Liver (tissue), 9 donors: ENCODE measurements around the gene IGFL3. TPM values are rescaled to one million over a fixed set of nuclear protein-coding genes. Genes with fewer than 3 reads are reported as not detected.

Experiments used
- DNase-seq: peaks from one replicate; pipeline ENCODE4 v3.0.0-alpha.2; 2017; ENCODE audit warnings: low spot score
- H3K27ac ChIP-seq, 2 donors: one replicate each; pipeline ENCODE4 v1.7.0; 2013; ENCODE audit warnings: inconsistent platforms in 2 of 2, low read length in 2 of 2, control low read depth in 1 of 2, low read depth in 1 of 2, mild to moderate bottlenecking in 1 of 2
- H3K27me3 ChIP-seq, 4 donors: one replicate each; pipeline versions ENCODE4 v1.6.1 to v1.7.0; 2013; ENCODE audit warnings: low read length in 3 of 4, inconsistent platforms in 1 of 4, mild to moderate bottlenecking in 1 of 4, moderate library complexity in 1 of 4; ENCODE audit not compliant: control insufficient read depth in 4 of 4, insufficient read depth in 4 of 4
- H3K36me3 ChIP-seq, 4 donors: one replicate each; pipeline versions ENCODE4 v1.6.1 to v1.7.0; 2013; ENCODE audit warnings: low read length in 3 of 4, mild to moderate bottlenecking in 3 of 4, low read depth in 1 of 4, moderate library complexity in 1 of 4; ENCODE audit not compliant: control insufficient read depth in 4 of 4, insufficient read depth in 3 of 4
- H3K4me1 ChIP-seq, 4 donors: one replicate each; pipeline versions ENCODE4 v1.6.1 to v1.7.0; 2013; ENCODE audit warnings: low read length in 3 of 4, mild to moderate bottlenecking in 3 of 4, moderate library complexity in 1 of 4; ENCODE audit not compliant: control insufficient read depth in 4 of 4, insufficient read depth in 4 of 4
- H3K4me3 ChIP-seq, 3 donors: one replicate each; pipeline versions ENCODE4 v1.6.1 to v1.7.0; 2013; ENCODE audit warnings: low read length in 3 of 3, control low read depth in 1 of 3, low read depth in 1 of 3, mild to moderate bottlenecking in 1 of 3
- H3K9ac ChIP-seq, 2 donors: one replicate each; pipeline ENCODE4 v1.7.0; 2013; ENCODE audit warnings: low read length in 2 of 2, mild to moderate bottlenecking in 2 of 2, moderate library complexity in 2 of 2, control low read depth in 1 of 2, low read depth in 1 of 2
- H3K9me3 ChIP-seq, 4 donors: one replicate each; pipeline versions ENCODE4 v1.6.1 to v1.7.0; 2013; ENCODE audit warnings: low read length in 3 of 4; ENCODE audit not compliant: control insufficient read depth in 4 of 4
- ATF3 ChIP-seq: IDR thresholded peaks from 2 replicates; pipeline ENCODE4 v1.6.1; 2016; ENCODE audit warnings: antibody characterized with exemption
- CTCF ChIP-seq: fragments of 150-350 bp; IDR thresholded peaks from 2 replicates; pipeline ENCODE4 v1.5.1; 2017; ENCODE audit warnings: improper control_type of control experiment, low read depth, low read length; ENCODE audit not compliant: missing input control
- FOXA1 ChIP-seq: IDR thresholded peaks from 2 replicates; pipeline ENCODE4 v1.6.1; 2016; ENCODE audit warnings: antibody characterized with exemption
- GABPA ChIP-seq, 2 donors: IDR thresholded peaks in 1 of 2; conservative IDR thresholded peaks in 1 of 2; 2 replicates each; pipeline ENCODE4 v1.6.1; 2016; ENCODE audit warnings: antibody characterized with exemption in 2 of 2, mild to moderate bottlenecking in 1 of 2, moderate library complexity in 1 of 2
- HNF4A ChIP-seq, 2 donors: conservative IDR thresholded peaks; 2 replicates each; pipeline ENCODE4 v1.6.1; 2016; ENCODE audit warnings: antibody characterized with exemption in 2 of 2, mild to moderate bottlenecking in 2 of 2
- HNF4G ChIP-seq: IDR thresholded peaks from 2 replicates; pipeline ENCODE4 v1.6.1; 2016; ENCODE audit warnings: antibody characterized with exemption
- JUND ChIP-seq, 2 donors: IDR thresholded peaks; 2 replicates each; pipeline ENCODE4 v1.6.1; 2016; ENCODE audit warnings: antibody characterized with exemption in 2 of 2
- MAX ChIP-seq: IDR thresholded peaks from 2 replicates; pipeline ENCODE4 v1.6.1; 2016; ENCODE audit warnings: antibody characterized with exemption
- NR2F2 ChIP-seq: IDR thresholded peaks from 2 replicates; pipeline ENCODE4 v1.6.1; 2016; ENCODE audit warnings: antibody characterized with exemption
- RAD21 ChIP-seq, 2 donors: IDR thresholded peaks; 2 replicates each; pipeline ENCODE4 v1.6.1; 2016; ENCODE audit warnings: antibody characterized with exemption in 2 of 2, mild to moderate bottlenecking in 2 of 2
- REST ChIP-seq: IDR thresholded peaks from 2 replicates; pipeline ENCODE4 v1.6.1; 2016; ENCODE audit warnings: antibody characterized with exemption, mild to moderate bottlenecking
- RXRA ChIP-seq, 2 donors: IDR thresholded peaks; 2 replicates each; pipeline ENCODE4 v1.6.1; 2017 to 2018; ENCODE audit warnings: antibody characterized with exemption in 2 of 2, mild to moderate bottlenecking in 1 of 2
- SP1 ChIP-seq: IDR thresholded peaks from 2 replicates; pipeline ENCODE4 v1.6.1; 2018; ENCODE audit warnings: antibody characterized with exemption, mild to moderate bottlenecking
- TAF1 ChIP-seq: conservative IDR thresholded peaks from 2 replicates; pipeline ENCODE4 v1.6.1; 2016; ENCODE audit warnings: antibody characterized with exemption, mild to moderate bottlenecking
- YY1 ChIP-seq: IDR thresholded peaks from 2 replicates; pipeline ENCODE4 v1.6.1; 2016; ENCODE audit warnings: antibody characterized with exemption, mild to moderate bottlenecking
- ZBTB33 ChIP-seq: IDR thresholded peaks from 2 replicates; pipeline ENCODE4 v1.6.1; 2016; ENCODE audit warnings: antibody characterized with exemption
- WGBS: extraction: QIAGEN DNeasy Blood & Tissue Kit; methylation state at CpG from one replicate; pipeline ENCODE4 v1.1.7; 2013; 5-methylcytosine and 5-hydroxymethylcytosine counted together
- polyA plus RNA-seq, 2 donors: library from polyadenylated mRNA; stranded (reverse) in 1 of 2; unstranded in 1 of 2; fragments of 200-250 nt in 1 of 2; fragments of >200 nt in 1 of 2; fragmentation: Nextera tagmentation in 1 of 2; extraction: Ambion mirVana in 1 of 2; gene quantifications; one replicate each; pipeline versions ENCODE4 v1.2.1 to v1.2.3, GENCODE V29; 2013 to 2015
- total RNA-seq, 2 donors: library from RNA; depleted of rRNA; stranded (reverse); fragments of >200 nt; gene quantifications; one replicate each; pipeline ENCODE4 v1.2.3, GENCODE V29; 2014
- donor health status: healthy.
- donor health status: healthy.
- donor health status: healthy.
- donor health status: healthy.
- donor health status: healthy.

The IGFL3 gene
- total and polyA plus RNA-seq, 4 donors: not detected

- H3K4me1 ChIP-seq: no peaks in the 10 kb centered on the region
- no peak overlapping the region for H3K4me3 ChIP-seq
- H3K9me3 ChIP-seq: no peaks in the 10 kb centered on the region
- H3K27ac ChIP-seq: no peak overlapping the region
- TF ChIP-seq JUND (IDR thresholded peaks at IDR 0.05) (no peak), ATF3 (no peak), MAX (no peak), ZBTB33 (no peak), HNF4A (conservative IDR thresholded peaks at IDR 0.05) (no peak), FOXA1 (no peak)
- 78% methylated on average over 9 of the region's 9 CpGs for WGBS
- no peak overlapping the region for H3K9ac ChIP-seq
- H3K27me3 ChIP-seq: no peaks in the 10 kb centered on the region
- no peak for DNase-seq
- H3K36me3 ChIP-seq: no peaks in the 10 kb centered on the region
These were observed 8.9 kb downstream of the IGFL3 start for GRCh38 chr19:46115396-46116106.

GRCh38 chr19:46113726-46114125 lies 10.8 kb downstream of the IGFL3 start:
- DNase-seq: no peak
- H3K4me1 ChIP-seq: no peaks in the 10 kb centered on the region
- no peaks in the 10 kb centered on the region for H3K27me3 ChIP-seq
- no peaks in the 10 kb centered on the region for H3K36me3 ChIP-seq
- 24% methylated on average over 1 of the region's 1 CpG for WGBS
- H3K9ac ChIP-seq: no peak overlapping the region
- TF ChIP-seq HNF4G (no peak), RAD21 (IDR thresholded peaks at IDR 0.05) (no peak), TAF1 (no peak), ZBTB33 (no peak), MAX (no peak), JUND (IDR thresholded peaks at IDR 0.05) (no peak), HNF4A (conservative IDR thresholded peaks at IDR 0.05) (no peak)
- no peaks in the 10 kb centered on the region for H3K9me3 ChIP-seq
- H3K27ac ChIP-seq: no peak overlapping the region
- H3K4me3 ChIP-seq: no peak overlapping the region

GRCh38 chr19:46112527-46112926 lies 12.0 kb downstream of the IGFL3 start:
- no peak overlapping the region for H3K27ac ChIP-seq
- H3K36me3 ChIP-seq: no peaks in the 10 kb centered on the region
- no peak overlapping the region for H3K4me3 ChIP-seq
- DNase-seq: no peak
- H3K4me1 ChIP-seq: no peaks in the 10 kb centered on the region
- no peak overlapping the region for H3K9ac ChIP-seq
- 60% methylated on average over 2 of the region's 2 CpGs for WGBS
- no peaks in the 10 kb centered on the region for H3K9me3 ChIP-seq
- no peaks in the 10 kb centered on the region for H3K27me3 ChIP-seq
- TF ChIP-seq GABPA (IDR thresholded peaks at IDR 0.05 in 1 of 2, conservative IDR thresholded peaks at IDR 0.05 in 1 of 2) (no peak), RAD21 (IDR thresholded peaks at IDR 0.05) (no peak), NR2F2 (no peak), MAX (no peak), HNF4G (no peak), JUND (IDR thresholded peaks at IDR 0.05) (no peak), SP1 (no peak), RXRA (IDR thresholded peaks at IDR 0.05) (no peak), TAF1 (no peak), REST (no peak), YY1 (no peak), CTCF (no peak), HNF4A (conservative IDR thresholded peaks at IDR 0.05) (no peak)
